Measurements from ENCODE around the gene RPLP1.

The RPLP1 gene

DNA sequence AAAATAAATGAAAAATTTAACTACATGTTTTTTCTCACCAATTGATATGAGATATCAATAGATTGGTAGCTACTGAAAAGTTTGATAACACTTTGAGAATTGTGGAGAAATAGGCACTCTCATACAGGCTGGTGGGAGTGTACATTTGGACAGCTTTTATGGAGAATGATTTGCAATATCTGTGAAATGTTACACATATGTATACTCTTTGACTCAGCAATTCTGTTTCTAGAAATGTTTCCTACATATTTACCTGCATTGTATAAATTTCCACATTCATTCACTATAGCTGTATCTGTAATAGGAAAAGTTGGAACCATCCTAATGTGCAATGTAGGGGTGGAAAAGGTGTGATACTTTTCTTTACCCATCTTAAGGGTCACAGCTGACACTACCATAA lies 40.3 kb upstream of the RPLP1 start:
- DNase-seq (ENCODE audit: low read depth, low spot score) = no peak
- in situ Hi-C loops (cut with HindIII; ENCODE audit: low sequenced_read_pairs) = no loop called here
- no peak overlapping the region for H3K4me3 ChIP-seq (ENCODE audit: low read depth, low read length)
- TF ChIP-seq, protein P1, sequence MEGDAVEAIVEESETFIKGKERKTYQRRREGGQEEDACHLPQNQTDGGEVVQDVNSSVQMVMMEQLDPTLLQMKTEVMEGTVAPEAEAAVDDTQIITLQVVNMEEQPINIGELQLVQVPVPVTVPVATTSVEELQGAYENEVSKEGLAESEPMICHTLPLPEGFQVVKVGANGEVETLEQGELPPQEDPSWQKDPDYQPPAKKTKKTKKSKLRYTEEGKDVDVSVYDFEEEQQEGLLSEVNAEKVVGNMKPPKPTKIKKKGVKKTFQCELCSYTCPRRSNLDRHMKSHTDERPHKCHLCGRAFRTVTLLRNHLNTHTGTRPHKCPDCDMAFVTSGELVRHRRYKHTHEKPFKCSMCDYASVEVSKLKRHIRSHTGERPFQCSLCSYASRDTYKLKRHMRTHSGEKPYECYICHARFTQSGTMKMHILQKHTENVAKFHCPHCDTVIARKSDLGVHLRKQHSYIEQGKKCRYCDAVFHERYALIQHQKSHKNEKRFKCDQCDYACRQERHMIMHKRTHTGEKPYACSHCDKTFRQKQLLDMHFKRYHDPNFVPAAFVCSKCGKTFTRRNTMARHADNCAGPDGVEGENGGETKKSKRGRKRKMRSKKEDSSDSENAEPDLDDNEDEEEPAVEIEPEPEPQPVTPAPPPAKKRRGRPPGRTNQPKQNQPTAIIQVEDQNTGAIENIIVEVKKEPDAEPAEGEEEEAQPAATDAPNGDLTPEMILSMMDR (IDR thresholded peaks at IDR 0.05; ENCODE audit: low read depth, low read length) = no peak

DNA sequence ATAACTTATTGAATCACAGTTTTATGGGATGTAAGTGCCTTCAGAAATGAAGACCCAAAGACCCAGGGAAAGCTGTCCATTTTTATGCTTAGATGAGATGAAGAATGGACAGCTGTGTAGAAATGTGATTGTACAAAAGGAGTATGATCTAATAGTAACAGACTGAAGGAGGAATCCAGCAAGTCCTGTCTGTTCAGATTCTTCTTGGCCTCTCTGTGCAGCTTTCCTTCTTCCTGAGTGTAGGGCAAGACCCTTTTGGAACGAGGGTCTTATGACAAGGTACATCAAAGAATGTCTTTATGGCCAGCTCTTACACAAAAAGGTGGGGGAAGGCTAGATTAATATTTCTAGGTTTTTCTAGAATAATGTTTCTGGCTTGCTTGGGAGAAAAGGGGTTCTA lies 39.9 kb upstream of the RPLP1 start:
- no peak for DNase-seq (ENCODE audit: low read depth, low spot score)
- in situ Hi-C loops (cut with HindIII; ENCODE audit: low sequenced_read_pairs) = no loop called here
- no peak overlapping the region for H3K4me3 ChIP-seq (ENCODE audit: low read depth, low read length)
- TF ChIP-seq, protein P1 (IDR thresholded peaks at IDR 0.05; ENCODE audit: low read depth, low read length) = no peak

DNA sequence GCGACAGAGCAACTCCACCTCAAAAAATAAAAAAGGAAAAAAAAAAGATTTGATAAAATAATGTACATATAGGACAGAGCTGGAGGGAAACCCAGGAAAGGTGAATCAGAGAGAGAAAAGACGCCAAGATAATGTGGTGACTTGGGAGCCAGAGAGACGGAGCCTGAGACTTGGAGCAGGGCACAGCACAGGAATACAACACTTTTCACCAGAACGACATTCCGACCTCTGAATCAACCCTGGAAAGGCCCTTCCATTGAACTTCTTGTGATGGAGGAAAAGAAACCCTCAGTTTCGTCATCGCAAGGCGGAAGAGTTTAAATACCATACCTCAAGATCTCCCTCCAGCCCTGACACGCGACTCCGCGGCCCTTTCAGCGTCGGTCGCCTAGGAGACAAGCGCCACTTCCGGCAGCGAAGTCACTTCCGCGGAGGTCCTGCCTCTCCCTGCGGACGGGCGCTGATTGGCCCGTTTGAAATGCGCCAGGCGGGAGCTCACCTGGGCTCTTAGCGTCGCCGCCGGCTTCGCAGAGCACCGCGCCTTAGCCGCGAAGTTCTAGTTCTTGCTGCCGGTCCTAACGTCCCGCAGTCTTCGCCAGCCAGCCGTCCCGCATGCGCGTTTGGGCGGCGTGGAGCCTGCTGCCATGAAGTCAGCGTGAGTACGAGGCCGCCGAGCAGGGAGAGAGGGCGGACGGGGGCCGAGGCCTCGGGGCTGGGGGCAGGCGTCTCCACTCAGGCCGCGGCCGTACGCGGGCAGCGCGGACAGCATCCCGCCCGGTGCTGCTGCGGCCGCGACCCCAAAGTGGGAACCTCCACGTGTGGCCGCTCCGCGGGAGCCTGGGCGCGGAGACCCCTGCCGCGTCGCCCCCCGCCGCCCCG lies 38.6 kb upstream of the RPLP1 start, which contains the start of gene KIF23:
Gene KIF23, plus strand, starts transcription at position 528 of the 879 bp plus-strand sequence. Its CDS starts 117 bp downstream, at position 645.
- peak within 1 kb of the TSS; percentile 82 for H3K4me3 ChIP-seq (ENCODE audit: low read depth, low read length)
- TF ChIP-seq, protein P1 (IDR thresholded peaks at IDR 0.05; ENCODE audit: low read depth, low read length) = no peak
- in situ Hi-C loops (cut with HindIII; ENCODE audit: low sequenced_read_pairs) = no loop called here
- DNase-seq (ENCODE audit: low read depth, low spot score) = peak; percentile 92

DNA sequence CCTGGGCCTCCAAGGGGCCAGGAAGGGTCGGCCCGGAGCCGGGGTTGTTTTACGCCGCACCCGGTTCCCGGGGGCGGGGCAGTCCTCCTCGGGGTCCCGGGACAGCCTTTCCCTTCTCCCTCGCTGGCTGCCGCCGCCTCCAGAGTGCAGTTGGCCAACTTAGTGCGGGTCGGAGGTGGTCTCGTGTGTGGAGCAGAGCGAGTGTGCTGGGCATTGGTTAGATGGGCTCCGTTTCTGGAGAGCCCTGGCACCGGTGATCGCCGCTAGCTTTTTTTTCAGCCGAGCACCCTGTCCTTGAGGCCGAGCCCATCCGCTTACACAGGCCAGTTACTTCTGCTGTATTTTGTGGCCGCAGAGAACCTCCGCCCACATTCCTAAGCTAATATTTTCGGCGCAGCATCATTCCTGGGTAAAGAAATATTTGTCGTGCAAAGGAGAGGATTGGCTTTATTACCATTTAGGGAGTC lies 37.9 kb upstream of the RPLP1 start:
- DNase-seq (ENCODE audit: low read depth, low spot score) = peak; percentile 90
- peak overlapping the region; percentile 82 for H3K4me3 ChIP-seq (ENCODE audit: low read depth, low read length)
- TF ChIP-seq, protein P1 (IDR thresholded peaks at IDR 0.05; ENCODE audit: low read depth, low read length) = no peak
- in situ Hi-C loops (cut with HindIII; ENCODE audit: low sequenced_read_pairs) = no loop called here

DNA sequence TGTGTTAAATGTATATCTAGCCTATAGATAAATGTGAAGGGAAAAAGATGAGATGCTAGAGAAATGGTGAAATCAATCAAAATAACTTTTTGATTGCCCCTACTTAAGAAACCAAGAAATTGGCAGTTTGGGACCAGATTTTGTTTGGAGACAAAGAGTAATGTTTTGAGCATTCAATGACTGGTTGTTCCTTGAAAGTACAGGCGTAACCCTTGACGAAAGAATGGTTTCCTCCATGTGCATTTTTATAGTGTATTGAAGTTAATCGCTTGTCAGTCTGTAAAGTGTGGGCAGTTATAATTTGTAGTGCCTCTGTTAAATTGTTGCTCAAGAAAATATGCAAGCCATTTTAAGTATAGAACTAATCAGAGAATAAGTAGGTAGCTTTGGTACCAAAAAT lies 37.2 kb upstream of the RPLP1 start:
- DNase-seq (ENCODE audit: low read depth, low spot score) = no peak
- peak overlapping the region; percentile 82 for H3K4me3 ChIP-seq (ENCODE audit: low read depth, low read length)
- in situ Hi-C loops (cut with HindIII; ENCODE audit: low sequenced_read_pairs) = no loop called here
- TF ChIP-seq, protein P1 (IDR thresholded peaks at IDR 0.05; ENCODE audit: low read depth, low read length) = no peak

DNA sequence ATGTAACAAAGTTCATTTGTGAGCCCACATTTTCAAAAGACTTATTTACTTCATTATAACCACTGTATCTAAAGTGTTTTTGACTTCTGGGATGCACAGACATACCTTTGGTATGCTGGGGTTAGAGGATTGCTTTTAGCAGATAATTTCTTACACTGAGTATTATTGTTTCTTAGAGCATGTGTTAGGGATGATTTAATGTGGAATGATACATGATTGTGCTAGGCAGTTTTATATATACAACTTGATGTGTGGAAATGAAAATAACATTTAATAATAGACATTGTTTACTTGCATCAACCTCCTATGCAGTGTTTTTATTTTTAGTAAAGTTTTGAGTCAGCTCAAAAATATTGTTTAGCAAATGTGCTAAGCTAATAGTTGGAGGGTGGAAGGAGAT lies 35.0 kb upstream of the RPLP1 start:
- TF ChIP-seq, protein P1 (IDR thresholded peaks at IDR 0.05; ENCODE audit: low read depth, low read length) = no peak
- DNase-seq (ENCODE audit: low read depth, low spot score) = no peak
- no peak overlapping the region for H3K4me3 ChIP-seq (ENCODE audit: low read depth, low read length)
- in situ Hi-C loops (cut with HindIII; ENCODE audit: low sequenced_read_pairs) = no loop called here
